ENCODE results near the gene RTN4IP1. TPM values are rescaled to one million over a fixed set of nuclear protein-coding genes. Genes with fewer than 3 reads are reported as not detected.

Gene RTN4IP1
- total RNA-seq, 4 donors from 2014 or later, result 9.1 to 19.1 (median 13.1) TPM

DNA sequence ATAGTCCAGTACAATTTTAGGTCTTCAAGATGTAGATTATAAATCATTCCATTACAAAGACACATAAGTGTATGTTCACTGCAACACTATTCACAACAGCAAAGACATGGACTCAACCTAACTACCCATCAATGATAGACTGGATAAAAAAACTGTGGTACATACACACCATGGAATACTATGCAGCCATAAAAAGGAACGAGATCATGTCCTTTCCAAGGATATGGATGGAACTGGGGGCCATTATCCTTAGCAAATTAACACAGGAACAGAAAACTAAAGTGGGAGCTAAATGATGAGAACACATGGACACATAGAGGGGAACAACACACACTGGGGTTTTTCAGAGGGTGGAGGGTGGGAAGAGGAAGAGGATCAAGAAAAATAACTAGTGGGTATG, 6.3 kb downstream of the RTN4IP1 start:
- peaks cover 0 to 5% (median 0%) of the 10 kb centered on the region in 4 donors for H3K36me3 ChIP-seq
- intact Hi-C loops (cut with DNase I; ENCODE audit: low total_unique reads), result no loop called here
- no peak for DNase-seq
- no peak overlapping the region for H3K4me3 ChIP-seq
- TF ChIP-seq, protein P1, sequence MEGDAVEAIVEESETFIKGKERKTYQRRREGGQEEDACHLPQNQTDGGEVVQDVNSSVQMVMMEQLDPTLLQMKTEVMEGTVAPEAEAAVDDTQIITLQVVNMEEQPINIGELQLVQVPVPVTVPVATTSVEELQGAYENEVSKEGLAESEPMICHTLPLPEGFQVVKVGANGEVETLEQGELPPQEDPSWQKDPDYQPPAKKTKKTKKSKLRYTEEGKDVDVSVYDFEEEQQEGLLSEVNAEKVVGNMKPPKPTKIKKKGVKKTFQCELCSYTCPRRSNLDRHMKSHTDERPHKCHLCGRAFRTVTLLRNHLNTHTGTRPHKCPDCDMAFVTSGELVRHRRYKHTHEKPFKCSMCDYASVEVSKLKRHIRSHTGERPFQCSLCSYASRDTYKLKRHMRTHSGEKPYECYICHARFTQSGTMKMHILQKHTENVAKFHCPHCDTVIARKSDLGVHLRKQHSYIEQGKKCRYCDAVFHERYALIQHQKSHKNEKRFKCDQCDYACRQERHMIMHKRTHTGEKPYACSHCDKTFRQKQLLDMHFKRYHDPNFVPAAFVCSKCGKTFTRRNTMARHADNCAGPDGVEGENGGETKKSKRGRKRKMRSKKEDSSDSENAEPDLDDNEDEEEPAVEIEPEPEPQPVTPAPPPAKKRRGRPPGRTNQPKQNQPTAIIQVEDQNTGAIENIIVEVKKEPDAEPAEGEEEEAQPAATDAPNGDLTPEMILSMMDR (IDR thresholded peaks at IDR 0.05), result no peak
- TF ChIP-seq POLR2A (IDR thresholded peaks at IDR 0.05) (no peak), POLR2AphosphoS5 (IDR thresholded peaks at IDR 0.05) (no peak), EP300 (IDR thresholded peaks at IDR 0.05; ENCODE audit: low read depth) (no peak)
- no peaks in the 10 kb centered on the region for H3K27me3 ChIP-seq
- no peak overlapping the region for H3K27ac ChIP-seq
- 89 to 100% methylated on average over 1 of the region's 1 CpG for WGBS, 2 donors (ENCODE audit: low coverage in 1 of 2)
- H3K9me3 ChIP-seq, result no peaks in the 10 kb centered on the region
- in situ Hi-C loops (cut with MboI; ENCODE audit: low pct_ligation_motif_present in 1 of 4, low pct_unique_long_range_greater_than_20kb in 1 of 4, low sequenced_read_pairs in 3 of 4), result loop anchor here in 1 of 4 donors (25.0 kb wide), 1 partner anchor 364 kb away; no protein-coding TSS in a partner anchor
- peaks cover under 1 to 4% (median 2%) of the 10 kb centered on the region in 4 donors for H3K4me1 ChIP-seq

DNA sequence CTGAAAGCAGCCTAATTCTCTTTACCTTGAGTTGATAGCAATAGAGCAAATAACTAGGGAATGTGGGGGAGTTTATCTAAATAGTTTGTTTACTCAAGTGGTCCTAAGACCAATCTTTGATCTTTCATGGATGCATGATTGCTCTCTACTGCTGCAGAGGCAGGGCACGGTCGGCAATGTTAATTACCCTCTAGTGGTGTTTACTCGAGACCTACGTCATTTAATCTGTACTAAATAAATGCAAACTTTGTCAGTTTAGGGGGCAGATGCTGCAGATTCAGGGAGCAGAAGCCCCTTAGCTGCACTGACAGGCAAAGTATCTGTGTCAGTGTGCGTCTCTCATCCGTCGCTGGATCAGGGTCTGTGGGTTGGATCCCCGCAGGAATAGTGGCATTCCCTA, 6.9 kb downstream of the RTN4IP1 start:
- no peak for DNase-seq
- H3K4me3 ChIP-seq, result no peak overlapping the region
- intact Hi-C loops (cut with DNase I; ENCODE audit: low total_unique reads), result no loop called here
- in situ Hi-C loops (cut with MboI; ENCODE audit: low pct_ligation_motif_present in 1 of 4, low pct_unique_long_range_greater_than_20kb in 1 of 4, low sequenced_read_pairs in 3 of 4), result loop anchor here in 1 of 4 donors (25.0 kb wide), 1 partner anchor 365 kb away; no protein-coding TSS in a partner anchor
- no peaks in the 10 kb centered on the region for H3K9me3 ChIP-seq
- no peaks in the 10 kb centered on the region for H3K27me3 ChIP-seq
- WGBS, 2 donors (ENCODE audit: low coverage in 1 of 2), result 88% methylated on average over 8 of the region's 8 CpGs; no CpG with 5 or more reads in 1 of the 2 donors
- no peak for TF ChIP-seq POLR2A (IDR thresholded peaks at IDR 0.05)
- TF ChIP-seq, protein P1 (IDR thresholded peaks at IDR 0.05), result no peak
- TF ChIP-seq POLR2AphosphoS5 (IDR thresholded peaks at IDR 0.05), result no peak
- TF ChIP-seq EP300 (IDR thresholded peaks at IDR 0.05; ENCODE audit: low read depth), result no peak
- peaks cover 0 to 8% (median 0%) of the 10 kb centered on the region in 4 donors for H3K4me1 ChIP-seq
- H3K27ac ChIP-seq, result no peak overlapping the region
- peaks cover 0 to 5% (median 0%) of the 10 kb centered on the region in 4 donors for H3K36me3 ChIP-seq

DNA sequence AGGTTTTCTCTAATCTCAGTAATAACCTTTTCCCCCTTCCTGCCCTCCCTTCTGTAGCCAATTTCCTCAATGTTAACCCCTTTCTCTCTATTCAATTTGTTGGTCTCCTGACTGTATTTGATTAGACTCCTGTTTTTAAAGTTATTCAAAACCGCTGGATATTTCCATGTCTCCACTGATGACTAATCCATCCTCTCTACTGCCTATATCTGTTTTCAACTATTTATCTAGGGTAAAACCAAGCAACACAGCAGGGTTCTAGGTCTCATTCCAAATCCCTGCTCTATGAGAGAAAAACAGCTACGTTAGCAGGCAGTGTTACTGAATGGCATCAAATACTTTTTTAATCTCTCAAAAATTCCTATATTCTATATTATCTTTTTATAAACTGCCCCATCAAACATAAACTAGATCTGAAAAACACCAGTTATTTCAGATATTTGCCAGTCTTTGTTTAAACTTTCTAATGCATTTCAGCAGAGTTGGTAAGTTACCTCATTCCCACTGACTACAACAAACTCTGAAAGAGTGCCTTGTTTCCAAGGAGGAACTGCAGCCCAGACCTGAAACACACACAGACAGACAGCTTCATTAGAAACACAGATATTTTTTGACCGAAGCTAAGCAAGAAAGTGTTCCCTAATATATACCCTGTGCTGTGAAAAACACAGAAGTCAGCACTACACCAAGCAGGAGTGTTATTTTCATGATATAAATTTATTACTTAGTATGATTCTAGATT, 8.2 kb downstream of the RTN4IP1 start:
- intact Hi-C loops (cut with DNase I; ENCODE audit: low total_unique reads), result no loop called here
- DNase-seq, result no peak
- no peak overlapping the region for H3K4me3 ChIP-seq
- peaks cover 0 to 8% (median 0%) of the 10 kb centered on the region in 4 donors for H3K4me1 ChIP-seq
- no peaks in the 10 kb centered on the region for H3K27me3 ChIP-seq
- in situ Hi-C loops (cut with MboI; ENCODE audit: low pct_ligation_motif_present in 1 of 4, low pct_unique_long_range_greater_than_20kb in 1 of 4, low sequenced_read_pairs in 3 of 4), result loop anchor here in 1 of 4 donors (25.0 kb wide), 1 partner anchor 366 kb away; no protein-coding TSS in a partner anchor
- WGBS, 2 donors (ENCODE audit: low coverage in 1 of 2), result 73 to 74% methylated on average over 3 of the region's 3 CpGs
- peaks cover 0 to 5% (median 0%) of the 10 kb centered on the region in 4 donors for H3K36me3 ChIP-seq
- TF ChIP-seq POLR2A (IDR thresholded peaks at IDR 0.05), result no peak
- TF ChIP-seq, protein P1 (IDR thresholded peaks at IDR 0.05), result no peak
- TF ChIP-seq EP300 (IDR thresholded peaks at IDR 0.05; ENCODE audit: low read depth), result no peak
- no peak for TF ChIP-seq POLR2AphosphoS5 (IDR thresholded peaks at IDR 0.05)
- H3K27ac ChIP-seq, result no peak overlapping the region
- no peaks in the 10 kb centered on the region for H3K9me3 ChIP-seq

DNA sequence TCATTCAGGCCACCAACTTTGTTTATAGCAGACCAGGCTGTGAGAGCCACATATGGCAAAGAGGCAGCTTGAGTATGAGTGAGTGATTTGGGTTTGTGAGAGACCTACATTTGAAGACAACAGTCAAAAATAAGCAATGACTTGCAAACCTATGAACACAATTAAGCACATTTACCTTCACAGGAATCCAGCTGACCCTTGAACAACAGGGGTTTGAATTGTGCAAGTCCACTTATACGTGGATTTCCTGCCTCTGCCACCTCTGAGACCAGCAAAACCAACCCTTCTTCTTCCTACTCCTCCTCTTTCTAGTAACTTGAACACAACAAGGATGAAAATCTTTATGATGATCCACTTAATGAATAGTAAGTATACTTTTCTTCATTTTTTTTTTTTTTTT, 10.1 kb downstream of the RTN4IP1 start:
- DNase-seq, result no peak
- H3K27me3 ChIP-seq, result no peaks in the 10 kb centered on the region
- intact Hi-C loops (cut with DNase I; ENCODE audit: low total_unique reads) (no loop called here), in situ Hi-C loops (cut with MboI; ENCODE audit: low pct_ligation_motif_present in 1 of 4, low pct_unique_long_range_greater_than_20kb in 1 of 4, low sequenced_read_pairs in 3 of 4) (loop anchor here in 1 of 4 donors (25.0 kb wide), 1 partner anchor 368 kb away; no protein-coding TSS in a partner anchor)
- H3K4me1 ChIP-seq, result peaks cover 0 to 8% (median 0%) of the 10 kb centered on the region in 4 donors
- WGBS, 2 donors (ENCODE audit: low coverage in 1 of 2), result 67 to 88% methylated on average over 1 of the region's 1 CpG
- no peak overlapping the region for H3K4me3 ChIP-seq
- peaks cover 0 to 5% (median 0%) of the 10 kb centered on the region in 4 donors for H3K36me3 ChIP-seq
- H3K9me3 ChIP-seq, result no peaks in the 10 kb centered on the region
- no peak overlapping the region for H3K27ac ChIP-seq
- no peak for TF ChIP-seq EP300 (IDR thresholded peaks at IDR 0.05; ENCODE audit: low read depth)
- TF ChIP-seq POLR2A (IDR thresholded peaks at IDR 0.05), result no peak
- TF ChIP-seq POLR2AphosphoS5 (IDR thresholded peaks at IDR 0.05), result no peak
- TF ChIP-seq, protein P1 (IDR thresholded peaks at IDR 0.05), result no peak

Data from transverse colon (tissue), 4 donors.